Testis (tissue), 3 donors: Measurements from ENCODE around the gene ZNF865. TPM values are rescaled to one million over a fixed set of nuclear protein-coding genes. Genes with fewer than 3 reads are reported as not detected.

ENCODE experiments used
- DNase-seq: peaks from one replicate; pipeline ENCODE4 v3.0.0-alpha.2; 2019
- H3K27ac ChIP-seq, 2 donors: fragments of 200-600 bp; sonication (generic); one replicate each; pipeline ENCODE4 v1.5.1; 2019
- H3K27me3 ChIP-seq: fragments of 200-600 bp; sonication (generic); one replicate; pipeline ENCODE4 v1.5.1; 2019
- H3K36me3 ChIP-seq: fragments of 200-600 bp; sonication (generic); one replicate; pipeline ENCODE4 v1.5.1; 2017; ENCODE audit warnings: low read depth; ENCODE audit errors: missing control alignments
- H3K4me1 ChIP-seq: fragments of 200-600 bp; sonication (generic); one replicate; pipeline ENCODE4 v1.5.1; 2019
- H3K4me3 ChIP-seq, 2 donors: fragments of 200-600 bp; sonication (generic); one replicate each; pipeline ENCODE4 v1.5.1; 2017 to 2019
- H3K9me3 ChIP-seq: fragments of 200-600 bp; sonication (generic); one replicate; pipeline ENCODE4 v1.5.1; 2017
- CTCF ChIP-seq, 3 experiments: fragments of 450-650 bp in 2 of 3; fragments of 200-600 bp in 1 of 3; sonication (generic) in 1 of 3; IDR thresholded peaks; one replicate each; pipeline ENCODE4 v1.5.1; 2016 to 2019; ENCODE audit warnings: antibody characterized with exemption in 3 of 3, mild to moderate bottlenecking in 2 of 3, moderate library complexity in 1 of 3
- POLR2A ChIP-seq: fragments of 450-650 bp; IDR thresholded peaks from one replicate; pipeline ENCODE4 v1.6.1; 2017; ENCODE audit warnings: antibody characterized with exemption, mild to moderate bottlenecking, moderate library complexity
- WGBS, 2 donors: methylation state at CpG; one replicate each; pipeline ENCODE4 v1.1.5; 2018; 5-methylcytosine and 5-hydroxymethylcytosine counted together
- intact Hi-C: fragments of 100-400 bp; cut with DNase I; formaldehyde crosslinking; loops from one replicate; pipeline ENCODE4 v1.15.1; 2023; ENCODE audit warnings: low total_unique reads
- polyA plus RNA-seq: library from polyadenylated mRNA; stranded (reverse); fragments of 350-450 nt; fragmentation: Illumina TruSeq; extraction: RNeasy Lipid Tissue Mini Kit (QIAGEN cat#74804); gene quantifications from one replicate; pipeline ENCODE4 v1.2.3, GENCODE V29; 2014; ENCODE audit warnings: low read depth, low replicate concordance; ENCODE audit not compliant: insufficient read depth
- total RNA-seq, 2 donors: library from RNA; depleted of rRNA; stranded (reverse); fragments of >200 nt; gene quantifications; one replicate each; pipeline ENCODE4 v1.2.3, GENCODE V29; 2016

The ZNF865 gene
- total and polyA plus RNA-seq, 3 donors from 2014 or later: 4.7 to 14.5 (median 12.2) TPM

DNA sequence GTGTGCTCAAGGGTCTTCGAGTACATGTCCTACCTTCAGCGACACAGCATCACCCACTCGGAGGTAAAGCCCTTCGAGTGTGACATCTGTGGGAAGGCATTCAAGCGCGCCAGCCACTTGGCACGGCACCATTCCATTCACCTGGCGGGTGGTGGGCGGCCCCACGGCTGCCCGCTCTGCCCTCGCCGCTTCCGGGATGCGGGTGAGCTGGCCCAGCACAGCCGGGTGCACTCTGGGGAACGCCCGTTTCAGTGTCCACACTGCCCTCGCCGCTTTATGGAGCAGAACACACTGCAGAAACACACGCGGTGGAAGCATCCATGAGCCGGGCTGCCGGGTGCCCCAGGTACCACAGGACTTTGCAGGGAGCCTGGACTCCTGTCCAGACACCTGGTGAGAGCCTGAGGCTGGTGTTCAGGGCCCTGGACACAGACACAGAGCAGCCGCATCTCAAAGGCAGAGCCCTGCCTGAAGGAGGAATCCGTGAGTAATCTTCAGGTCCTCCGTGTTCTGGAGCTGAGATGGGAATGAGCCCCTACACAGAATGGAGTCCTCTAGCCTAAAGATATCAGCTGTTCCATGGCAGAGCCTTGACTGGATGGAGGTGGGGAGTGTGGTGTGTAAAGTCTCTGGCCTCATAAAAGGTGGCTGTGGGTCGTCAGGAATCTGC, 39.5 kb downstream of the ZNF865 start:
- Histone ChIP-seq H3K27ac (no peak overlapping the region), H3K36me3 (no peaks in the 10 kb centered on the region), H3K9me3 (no peaks in the 10 kb centered on the region), H3K27me3 (no peaks in the 10 kb centered on the region), H3K4me3 (no peak overlapping the region), H3K4me1 (peaks cover 31% of the 10 kb centered on the region)
- intact Hi-C loops: no loop called here
- 78 to 86% methylated on average over 7 to 28 of the region's 28 CpGs for WGBS, 2 donors
- DNase-seq: no peak
- TF ChIP-seq CTCF (IDR thresholded peaks at IDR 0.05) (no peak), POLR2A (no peak)

GRCh38 chr19:55645512-55645881, 40.0 kb downstream of the ZNF865 start:
- Histone ChIP-seq H3K27me3 (no peaks in the 10 kb centered on the region), H3K9me3 (no peaks in the 10 kb centered on the region), H3K27ac (no peak overlapping the region), H3K4me1 (peaks cover 26% of the 10 kb centered on the region), H3K36me3 (no peaks in the 10 kb centered on the region), H3K4me3 (no peak overlapping the region)
- intact Hi-C loops: no loop called here
- no peak for DNase-seq
- WGBS, 2 donors: 66% methylated on average over 5 of the region's 5 CpGs
- TF ChIP-seq POLR2A: no peak
- no peak for TF ChIP-seq CTCF (IDR thresholded peaks at IDR 0.05)

DNA sequence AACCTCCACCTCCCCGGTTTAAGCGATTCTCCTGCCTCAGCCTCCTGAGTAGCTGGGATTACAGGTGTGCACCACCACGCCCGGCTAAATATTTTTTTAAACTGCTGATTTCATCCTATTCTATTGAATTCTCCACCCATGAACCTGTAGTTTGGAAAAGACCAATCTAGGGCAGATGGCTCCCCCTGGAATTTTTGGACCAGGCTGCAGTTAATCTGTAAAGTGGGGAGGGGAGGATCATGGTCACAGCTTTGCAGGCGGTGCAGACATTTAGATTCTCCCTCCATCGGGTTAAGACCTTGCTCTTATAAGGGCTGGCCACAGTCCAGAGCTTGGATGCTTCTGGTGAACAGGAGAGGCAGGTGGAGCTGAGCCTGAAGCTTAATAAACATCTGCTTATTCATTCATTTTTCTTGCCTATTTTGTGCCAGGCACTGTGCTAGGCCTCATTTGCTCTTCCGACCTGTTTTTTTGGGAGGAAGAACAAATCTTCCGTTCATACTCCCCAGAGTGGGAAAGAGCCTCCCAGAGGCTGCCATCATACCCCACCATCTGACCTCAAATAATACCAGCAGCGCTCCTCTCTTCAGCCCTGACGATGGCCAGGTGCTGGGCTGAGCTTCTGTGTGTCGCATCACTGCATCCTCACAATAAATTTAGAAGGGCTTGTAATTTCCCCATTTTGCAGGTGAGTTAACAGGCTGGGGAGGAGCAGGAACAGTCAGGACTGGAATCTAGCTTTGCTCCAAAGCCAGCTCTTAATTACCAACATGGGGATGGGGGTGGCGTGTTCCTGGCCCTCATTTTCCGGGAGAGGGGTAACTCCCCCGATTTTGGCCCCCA, 41.7 kb downstream of the ZNF865 start:
- 32 to 35% methylated on average over 14 of the region's 14 CpGs for WGBS, 2 donors
- Histone ChIP-seq H3K27ac (peak overlapping the region; percentile 76 to 95), H3K4me1 (peaks cover 23% of the 10 kb centered on the region), H3K4me3 (peak overlapping the region; percentile 79 to 86), H3K36me3 (no peaks in the 10 kb centered on the region), H3K9me3 (no peaks in the 10 kb centered on the region), H3K27me3 (no peaks in the 10 kb centered on the region)
- TF ChIP-seq POLR2A (no peak), CTCF (IDR thresholded peaks at IDR 0.05) (no peak)
- no peak for DNase-seq
- intact Hi-C loops: no loop called here

- 0 to 2% methylated on average over 12 to 72 of the region's 87 CpGs for WGBS, 2 donors
- peak; percentile 85 for DNase-seq
- peak within 1 kb of the TSS; percentile 76 to 95 for H3K27ac ChIP-seq
- H3K9me3 ChIP-seq: no peaks in the 10 kb centered on the region
- H3K36me3 ChIP-seq: no peaks in the 10 kb centered on the region
- H3K27me3 ChIP-seq: no peaks in the 10 kb centered on the region
- intact Hi-C loops: no loop called here
- TF ChIP-seq CTCF (IDR thresholded peaks at IDR 0.05) (peak in 1 of 3 experiments; percentile 4), POLR2A (no peak)
- peaks cover 18% of the 10 kb centered on the region for H3K4me1 ChIP-seq
- H3K4me3 ChIP-seq: peak within 1 kb of the TSS; percentile 79 to 86
Measured at GRCh38 chr19:55647732-55648584, 42.5 kb downstream of the ZNF865 start, which contains the start of gene CCDC106. TSS of gene CCDC106 (plus strand) at chr19:55648212. CDS start at chr19:55649047, 835 bp downstream.
